ENCODE measurements around the gene WDR43. TPM values are rescaled to one million over a fixed set of nuclear protein-coding genes. Genes with fewer than 3 reads are reported as not detected.

WDR43 gene
- total RNA-seq, 1 experiment from 2014 or later = 86.5 TPM

DNA sequence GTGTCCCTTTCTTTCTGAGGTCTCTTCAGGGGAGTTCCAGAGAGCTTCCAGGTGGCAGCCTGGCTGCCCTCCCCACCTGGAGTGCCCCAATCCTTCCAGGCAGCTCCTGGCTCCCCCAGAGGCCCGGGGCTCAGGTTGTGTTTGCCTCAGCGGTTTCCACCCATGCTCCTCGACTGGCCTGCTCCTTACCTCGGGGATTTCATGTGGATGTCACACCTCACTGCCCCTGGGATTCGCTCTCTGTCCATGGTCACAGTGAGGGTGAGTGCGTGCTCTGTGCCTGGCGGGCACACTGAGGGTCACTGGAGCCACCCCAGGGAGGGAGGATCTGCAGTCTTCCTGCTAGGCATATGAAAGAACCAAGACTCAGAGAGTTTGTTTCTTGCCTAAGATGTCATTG is 84.6 kb downstream of the WDR43 start:
- in situ Hi-C loops (cut with HindIII; ENCODE audit: low pct_unique_long_range_greater_than_20kb, low sequenced_read_pairs) = no loop called here

DNA sequence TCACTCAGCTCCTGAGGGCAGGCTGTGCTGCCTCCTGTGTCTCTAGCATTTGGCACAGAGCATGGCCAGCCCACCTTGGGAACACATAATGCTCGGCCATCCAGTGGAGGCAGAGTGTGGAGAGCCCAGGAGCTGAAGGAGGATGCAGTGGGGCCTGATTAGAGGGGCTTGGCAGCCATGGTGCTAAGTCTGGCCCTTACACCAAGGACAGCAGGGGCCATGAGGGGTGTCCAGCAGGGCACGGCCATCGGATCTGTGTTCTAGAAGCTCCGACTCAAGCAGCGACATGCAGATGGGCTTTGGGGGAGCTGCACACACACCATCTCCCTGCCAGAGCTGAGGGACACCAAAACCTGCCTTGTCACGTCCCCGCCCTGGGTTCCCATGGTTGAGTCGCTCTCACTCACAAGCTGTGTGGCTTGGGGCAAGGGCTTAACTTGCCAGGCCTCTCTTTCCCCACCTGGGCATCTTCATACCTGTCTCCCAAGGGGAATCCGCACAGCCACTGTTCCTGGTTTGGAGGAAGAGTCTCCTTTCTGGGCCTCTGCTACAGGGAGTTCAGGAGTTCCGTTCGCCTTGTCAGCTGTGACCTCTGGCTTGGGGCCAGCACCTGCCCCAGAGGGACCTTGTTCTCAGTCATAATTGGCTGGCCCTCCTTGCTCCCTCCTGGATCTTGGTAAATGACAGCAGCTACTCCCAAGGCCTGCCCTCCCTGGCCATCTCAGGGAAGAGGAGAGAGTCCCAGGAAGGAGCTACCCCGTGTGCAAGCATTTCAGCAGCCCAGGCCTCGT is 85.3 kb downstream of the WDR43 start:
- no peaks in the 10 kb centered on the region for H3K27me3 ChIP-seq (ENCODE audit: control insufficient read depth, insufficient read depth, low read length)
- TF ChIP-seq TCF7L2 (IDR thresholded peaks at IDR 0.05; ENCODE audit: low read depth, low read length) (no peak), SIN3A (IDR thresholded peaks at IDR 0.05; ENCODE audit: borderline replicate concordance, insufficient read depth, low read depth, low read length) (no peak), POLR2AphosphoS5 (IDR thresholded peaks at IDR 0.05; ENCODE audit: low read depth, low read length) (no peak), REST (IDR thresholded peaks at IDR 0.05; ENCODE audit: insufficient read depth in 1 of 2, low read depth in 2 of 2, low read length in 1 of 2) (no peak)
- TF ChIP-seq, protein P1, sequence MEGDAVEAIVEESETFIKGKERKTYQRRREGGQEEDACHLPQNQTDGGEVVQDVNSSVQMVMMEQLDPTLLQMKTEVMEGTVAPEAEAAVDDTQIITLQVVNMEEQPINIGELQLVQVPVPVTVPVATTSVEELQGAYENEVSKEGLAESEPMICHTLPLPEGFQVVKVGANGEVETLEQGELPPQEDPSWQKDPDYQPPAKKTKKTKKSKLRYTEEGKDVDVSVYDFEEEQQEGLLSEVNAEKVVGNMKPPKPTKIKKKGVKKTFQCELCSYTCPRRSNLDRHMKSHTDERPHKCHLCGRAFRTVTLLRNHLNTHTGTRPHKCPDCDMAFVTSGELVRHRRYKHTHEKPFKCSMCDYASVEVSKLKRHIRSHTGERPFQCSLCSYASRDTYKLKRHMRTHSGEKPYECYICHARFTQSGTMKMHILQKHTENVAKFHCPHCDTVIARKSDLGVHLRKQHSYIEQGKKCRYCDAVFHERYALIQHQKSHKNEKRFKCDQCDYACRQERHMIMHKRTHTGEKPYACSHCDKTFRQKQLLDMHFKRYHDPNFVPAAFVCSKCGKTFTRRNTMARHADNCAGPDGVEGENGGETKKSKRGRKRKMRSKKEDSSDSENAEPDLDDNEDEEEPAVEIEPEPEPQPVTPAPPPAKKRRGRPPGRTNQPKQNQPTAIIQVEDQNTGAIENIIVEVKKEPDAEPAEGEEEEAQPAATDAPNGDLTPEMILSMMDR (IDR thresholded peaks at IDR 0.05) = no peak
- CTCF ChIA-PET = no interaction called here
- H3K4me1 ChIP-seq (ENCODE audit: control insufficient read depth, insufficient read depth, low read length) = peaks cover 13% of the 10 kb centered on the region
- no peak overlapping the region for H3K4me3 ChIP-seq (ENCODE audit: low read depth in 2 of 2, low read length in 2 of 2)
- no peak for DNase-seq (ENCODE audit: low read depth, low spot score)
- no peak overlapping the region for H3K27ac ChIP-seq (ENCODE audit: low read length)
- intact Hi-C loops (cut with micrococcal nuclease; ENCODE audit: unreplicated experiment) (no loop called here), in situ Hi-C loops (cut with HindIII; ENCODE audit: low pct_unique_long_range_greater_than_20kb, low sequenced_read_pairs) (no loop called here)
- no peak for ATAC-seq
- no peaks in the 10 kb centered on the region for H3K9me3 ChIP-seq (ENCODE audit: control insufficient read depth, insufficient read depth, low read depth, low read length)
- POLR2A ChIA-PET = no interaction called here
- H3K36me3 ChIP-seq (ENCODE audit: control insufficient read depth, insufficient read depth, low read length) = no peaks in the 10 kb centered on the region
- BruUV-seq (replicated peaks) = no TSS peak

More for the DNA sequence above, 84.6 kb downstream of the WDR43 start:
- no peak overlapping the region for H3K27ac ChIP-seq (ENCODE audit: low read length)
- intact Hi-C loops (cut with micrococcal nuclease; ENCODE audit: unreplicated experiment) = no loop called here
- H3K4me1 ChIP-seq (ENCODE audit: control insufficient read depth, insufficient read depth, low read length) = peaks cover 13% of the 10 kb centered on the region
- POLR2A ChIA-PET = no interaction called here
- H3K36me3 ChIP-seq (ENCODE audit: control insufficient read depth, insufficient read depth, low read length) = no peaks in the 10 kb centered on the region
- TF ChIP-seq REST (IDR thresholded peaks at IDR 0.05; ENCODE audit: insufficient read depth in 1 of 2, low read depth in 2 of 2, low read length in 1 of 2) = no peak
- no peak for TF ChIP-seq POLR2AphosphoS5 (IDR thresholded peaks at IDR 0.05; ENCODE audit: low read depth, low read length)
- TF ChIP-seq SIN3A (IDR thresholded peaks at IDR 0.05; ENCODE audit: borderline replicate concordance, insufficient read depth, low read depth, low read length) = no peak
- TF ChIP-seq TCF7L2 (IDR thresholded peaks at IDR 0.05; ENCODE audit: low read depth, low read length) = no peak
- TF ChIP-seq, protein P1 (IDR thresholded peaks at IDR 0.05) = no peak
- ATAC-seq = no peak
- CTCF ChIA-PET = no interaction called here
- no TSS peak for BruUV-seq (replicated peaks)
- no peaks in the 10 kb centered on the region for H3K27me3 ChIP-seq (ENCODE audit: control insufficient read depth, insufficient read depth, low read length)
- no peak for DNase-seq (ENCODE audit: low read depth, low spot score)
- no peak overlapping the region for H3K4me3 ChIP-seq (ENCODE audit: low read depth in 2 of 2, low read length in 2 of 2)
- H3K9me3 ChIP-seq (ENCODE audit: control insufficient read depth, insufficient read depth, low read depth, low read length) = no peaks in the 10 kb centered on the region
